Mammary epithelial cell (primary cell): ENCODE data around the gene NOTCH2.

ENCODE experiments used
- CTCF ChIP-seq, 2 donors: IDR thresholded peaks in 1 of 2; conservative IDR thresholded peaks in 1 of 2; 2 replicates each; pipeline ENCODE4 v1.5.1; 2011 to 2012; ENCODE audit warnings: inconsistent platforms in 2 of 2, low read length in 2 of 2, mild to moderate bottlenecking in 2 of 2, control low read depth in 1 of 2, low read depth in 1 of 2; ENCODE audit not compliant: insufficient read depth in 1 of 2; ENCODE audit errors: extremely low read depth in 1 of 2
- EZH2 ChIP-seq: IDR thresholded peaks from 2 replicates; pipeline ENCODE4 v1.6.1; 2012; ENCODE audit warnings: low read length, inconsistent platforms, borderline replicate concordance

DNA sequence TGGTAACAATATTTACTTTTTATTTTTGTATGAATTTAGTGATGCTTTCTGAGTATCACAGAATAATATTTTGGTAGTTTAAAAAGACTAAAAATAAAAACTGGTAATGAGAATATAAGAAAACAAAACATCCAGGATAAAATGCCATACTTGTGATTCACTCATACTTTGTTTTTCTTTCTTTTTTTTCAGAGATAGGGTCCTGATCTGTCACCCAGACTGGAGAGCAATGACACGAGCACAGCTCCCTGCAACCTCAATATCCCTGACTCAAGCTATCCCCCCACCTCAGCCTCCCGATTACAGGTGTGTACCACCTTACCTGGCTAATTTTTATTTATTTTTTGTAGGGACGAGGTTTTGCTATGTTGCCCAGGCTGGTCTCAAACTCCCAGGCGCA lies 109.0 kb downstream of the NOTCH2 start:
- no peak for TF ChIP-seq CTCF (conservative IDR thresholded peaks at IDR 0.05 in 1 of 2, IDR thresholded peaks at IDR 0.05 in 1 of 2; ENCODE audit: extremely low read depth in 1 of 2, insufficient read depth in 1 of 2, low read depth in 1 of 2, low read length in 2 of 2)
- no peak for TF ChIP-seq EZH2
